ENCODE data around the gene PSMB1.
"Not testable (repeated sequence)": the region's sequence is repeated elsewhere in the genome, so short reads cannot be mapped to it uniquely, and the experiment has no call there.

PSMB1 gene

DNA sequence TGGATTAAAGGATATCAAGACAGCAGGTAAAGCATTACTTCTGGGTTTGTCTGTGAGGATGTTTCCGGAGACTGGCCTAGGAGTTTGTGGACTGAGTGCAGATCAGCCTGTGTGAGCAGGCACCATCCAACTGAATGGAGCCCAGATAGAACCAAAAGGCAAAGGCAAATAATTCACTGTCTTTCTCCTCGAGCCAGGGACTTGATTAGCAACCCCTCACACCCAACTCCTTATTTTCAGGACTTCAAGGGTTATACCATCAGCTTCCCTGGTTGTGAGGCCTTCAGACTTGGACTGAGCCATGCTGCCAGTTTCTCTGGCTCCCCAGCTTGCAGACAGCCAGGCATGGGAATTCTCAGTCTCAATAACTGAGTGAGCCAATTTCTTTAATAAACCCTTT, 19.3 kb downstream of the PSMB1 start:
- no peak for DNase-seq

DNA sequence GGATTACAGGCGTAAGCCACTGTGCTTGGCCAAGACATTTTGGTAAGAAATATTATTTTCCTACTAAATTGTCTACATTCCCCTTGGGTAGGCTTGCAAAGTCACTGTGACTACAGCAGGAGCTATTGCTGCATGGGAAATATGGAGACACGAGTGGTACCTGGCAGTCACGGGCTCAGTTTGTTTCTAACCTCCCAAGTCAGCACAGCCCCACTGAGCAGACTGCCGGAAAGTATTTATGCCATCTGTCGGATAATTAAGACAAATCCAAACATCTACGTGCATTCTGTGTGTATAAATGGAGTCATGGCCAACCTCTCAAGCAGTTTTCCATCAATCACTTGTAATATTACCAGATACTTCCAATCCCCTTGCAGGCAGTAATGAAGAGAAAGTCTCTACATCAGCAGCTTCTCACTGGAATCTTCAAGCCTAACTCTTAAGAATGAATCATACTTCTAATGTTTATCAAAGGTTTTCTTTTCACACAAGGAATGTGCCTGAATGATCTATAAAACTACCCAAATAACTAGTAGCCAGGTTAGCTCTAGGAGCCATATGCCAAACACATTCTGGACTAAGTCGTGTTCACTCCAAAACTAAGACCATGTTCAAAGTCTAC, 20.1 kb downstream of the PSMB1 start:
- no peak for DNase-seq

DNA sequence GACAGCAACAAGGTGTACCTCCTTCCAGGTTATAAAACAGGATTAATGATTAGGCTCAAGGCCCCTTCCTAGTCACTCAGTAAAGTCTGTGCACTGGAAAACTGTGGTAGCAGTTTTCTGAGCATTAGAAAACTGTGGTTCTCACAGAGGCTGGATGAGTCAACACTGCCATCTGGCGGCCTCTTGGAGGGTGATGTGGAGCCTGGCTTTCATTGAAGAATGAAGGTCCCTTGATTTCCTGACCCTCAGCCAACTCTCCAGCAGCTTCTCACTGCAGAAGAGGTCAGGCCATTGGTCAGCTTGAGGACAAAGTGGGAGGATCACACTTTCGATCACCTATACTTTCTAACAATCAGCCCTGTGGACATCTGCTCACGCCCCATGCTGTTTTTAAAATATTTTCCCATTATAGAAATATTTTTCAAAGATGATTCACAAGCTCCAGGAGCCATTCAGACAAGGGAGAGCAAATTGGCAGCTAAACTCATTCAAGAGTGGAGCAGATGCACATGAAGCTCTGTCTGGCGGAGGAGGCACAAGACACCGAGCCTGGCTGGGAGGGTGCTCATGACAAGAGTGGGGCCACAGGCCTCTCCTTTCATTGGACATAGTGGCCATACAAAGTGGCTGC, 23.2 kb downstream of the PSMB1 start:
- peak; percentile 56 for DNase-seq

DNA sequence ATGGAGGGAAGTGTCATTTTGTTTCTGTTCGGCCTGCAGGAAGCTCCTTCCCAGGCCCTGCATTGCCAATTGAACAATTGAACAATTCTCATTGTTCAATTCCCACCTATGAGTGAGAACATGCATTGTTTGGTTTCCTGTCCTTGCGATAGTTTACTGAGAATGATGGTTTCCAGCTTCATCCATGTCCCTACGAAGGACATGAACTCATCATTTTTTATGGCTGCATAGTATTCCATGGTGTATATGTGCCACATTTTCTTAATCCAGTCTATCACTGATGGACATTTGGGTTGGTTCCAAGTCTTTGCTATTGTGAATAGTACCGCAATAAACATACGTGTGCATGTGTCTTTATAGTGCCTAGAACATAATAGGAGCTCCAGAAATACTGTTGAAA, 25.1 kb downstream of the PSMB1 start:
- not testable (repeated sequence) for DNase-seq

DNA sequence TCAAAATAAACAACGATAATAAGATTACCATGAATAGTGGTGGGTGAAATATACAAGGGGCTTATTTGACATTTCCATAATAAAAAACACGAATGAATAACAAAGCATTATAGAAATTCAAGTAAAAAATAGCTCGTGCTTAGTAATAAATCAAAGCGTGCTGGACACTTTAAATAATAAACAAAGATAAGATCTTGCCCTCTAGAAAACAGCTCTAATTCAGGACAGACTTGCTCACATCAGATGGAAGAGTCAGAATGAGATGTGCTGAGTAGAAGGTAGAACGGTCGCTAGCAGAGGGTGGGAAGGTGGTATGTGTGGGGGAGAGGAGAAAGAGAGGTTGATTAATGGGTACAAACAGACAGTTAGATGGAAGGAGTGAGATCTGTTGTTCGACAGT, 27.3 kb downstream of the PSMB1 start:
- no peak for DNase-seq

DNA sequence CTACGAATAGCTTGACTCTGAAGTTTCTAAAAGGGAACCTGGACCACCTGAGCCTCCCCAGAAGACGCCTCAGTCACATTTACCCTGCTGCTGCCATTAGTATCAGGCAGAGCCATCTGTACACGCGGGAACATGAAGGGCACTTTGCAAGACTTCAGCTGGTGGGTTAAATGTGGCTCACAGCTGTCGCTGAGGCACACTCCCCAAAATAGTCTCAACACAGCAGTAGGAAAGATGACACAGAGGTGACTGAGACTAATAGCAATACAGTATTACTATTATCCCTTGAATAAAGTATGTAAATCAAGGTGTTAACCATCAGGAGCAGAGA, 29.0 kb downstream of the PSMB1 start:
- DNase-seq: no peak

DNA sequence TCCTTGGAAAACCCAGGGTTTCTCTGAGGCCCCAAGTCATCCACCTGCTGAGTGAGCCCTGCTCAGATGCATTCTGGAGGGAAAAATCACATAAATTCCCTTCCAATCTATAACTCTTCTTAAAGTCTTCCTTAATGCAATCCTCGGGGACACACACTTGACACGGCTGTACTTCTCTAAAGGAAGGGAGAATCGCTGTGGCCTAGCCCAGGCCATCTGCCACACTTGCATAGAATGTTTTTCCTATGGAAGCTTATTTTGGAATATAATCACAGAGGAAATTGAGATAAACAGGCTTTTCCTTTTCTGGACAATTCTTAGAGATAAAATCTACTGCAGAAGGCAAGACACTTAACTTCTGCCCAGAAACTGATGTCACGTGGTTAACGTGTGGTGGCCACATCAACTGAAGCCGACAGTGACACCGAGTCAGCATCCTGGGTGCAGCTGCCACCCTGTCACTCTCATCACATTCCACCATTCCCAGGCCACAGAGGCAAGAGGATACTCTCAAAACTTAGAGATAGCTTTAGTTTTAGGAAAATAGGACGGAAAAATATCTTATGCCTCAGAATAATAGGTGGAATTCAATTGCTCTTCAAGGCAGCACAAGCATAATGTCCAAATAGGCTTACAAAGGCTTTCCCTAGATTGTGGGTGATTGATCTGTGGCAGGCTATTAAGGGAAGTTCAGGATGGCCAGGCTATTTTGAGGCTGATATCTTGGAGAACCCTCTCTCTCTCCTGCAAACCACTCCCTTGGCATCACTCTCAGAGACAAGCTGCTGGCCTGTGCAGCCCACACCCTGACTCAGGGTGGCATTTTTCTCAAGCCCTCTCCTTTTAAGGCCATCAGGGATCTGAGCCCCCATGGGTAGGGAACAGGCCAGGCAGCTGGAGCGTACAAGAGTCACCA, 29.6 kb downstream of the PSMB1 start:
- no peak for DNase-seq

DNA sequence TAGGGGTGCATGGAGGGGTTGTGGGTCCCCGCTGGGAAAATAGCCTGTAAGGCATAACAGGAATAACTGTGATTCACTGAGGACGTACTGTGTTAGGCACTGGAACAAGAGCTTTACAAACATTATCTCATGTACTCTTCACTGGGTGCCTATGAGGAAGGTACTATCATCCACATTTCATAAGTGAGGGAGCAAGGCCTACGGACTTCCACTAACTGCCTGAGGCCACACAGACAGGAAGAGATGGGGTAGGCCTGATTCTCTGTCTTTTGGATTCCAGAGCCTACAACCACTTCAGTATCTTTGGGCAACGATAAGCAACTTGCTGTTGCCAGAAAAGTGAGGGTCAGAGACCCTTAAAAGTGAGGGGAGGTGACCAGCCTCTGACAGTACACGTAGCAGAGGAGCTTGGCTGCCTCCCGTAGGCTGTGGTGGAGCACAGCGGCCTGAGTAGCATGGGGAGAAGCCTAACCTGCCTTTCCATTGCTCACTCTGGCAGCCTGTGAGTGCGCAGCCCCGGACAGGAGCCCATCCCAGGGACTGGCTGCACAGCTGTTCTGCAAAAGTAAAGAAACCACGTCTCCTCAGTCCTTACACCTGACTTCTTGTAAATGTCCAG, 30.4 kb downstream of the PSMB1 start:
- no peak for DNase-seq

DNA sequence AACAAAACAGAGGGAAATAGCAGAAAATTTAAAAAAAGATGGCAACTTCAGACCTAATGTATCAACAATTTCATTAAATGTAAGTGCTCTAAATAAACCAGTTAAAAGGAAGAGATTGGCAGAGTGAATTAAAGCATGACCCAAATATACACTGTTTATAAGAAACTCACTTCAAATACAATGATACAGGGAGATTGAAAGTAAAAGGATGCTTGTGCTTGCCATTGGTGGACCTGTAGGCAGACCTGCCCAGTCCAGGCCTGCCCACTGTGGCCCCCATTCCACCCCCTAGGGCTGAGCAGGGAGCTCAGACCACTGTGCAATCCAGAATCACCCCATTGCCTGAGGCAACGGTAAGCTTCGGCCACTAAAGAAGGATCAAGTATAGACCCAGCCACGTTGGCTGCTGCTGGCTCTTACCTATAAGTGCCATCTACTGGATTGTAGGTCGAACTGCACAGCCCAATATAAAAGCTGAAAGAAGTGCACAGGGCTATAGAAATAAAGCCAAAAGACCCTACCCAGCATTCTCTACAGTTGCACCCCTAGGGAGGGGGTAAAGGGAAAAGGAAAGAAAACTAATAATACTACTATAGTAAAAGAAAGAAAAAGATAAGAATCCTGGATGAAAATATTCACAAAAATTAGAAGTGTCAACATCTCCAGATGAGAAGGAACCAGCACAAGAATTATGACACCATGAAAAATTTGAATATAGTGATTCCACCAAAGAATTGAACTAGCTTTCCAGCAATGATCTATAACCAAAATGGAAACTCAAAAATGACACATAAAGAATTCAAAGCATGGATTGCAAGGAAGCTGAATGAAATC, 36.1 kb downstream of the PSMB1 start:
- DNase-seq: peak; percentile 71

DNA sequence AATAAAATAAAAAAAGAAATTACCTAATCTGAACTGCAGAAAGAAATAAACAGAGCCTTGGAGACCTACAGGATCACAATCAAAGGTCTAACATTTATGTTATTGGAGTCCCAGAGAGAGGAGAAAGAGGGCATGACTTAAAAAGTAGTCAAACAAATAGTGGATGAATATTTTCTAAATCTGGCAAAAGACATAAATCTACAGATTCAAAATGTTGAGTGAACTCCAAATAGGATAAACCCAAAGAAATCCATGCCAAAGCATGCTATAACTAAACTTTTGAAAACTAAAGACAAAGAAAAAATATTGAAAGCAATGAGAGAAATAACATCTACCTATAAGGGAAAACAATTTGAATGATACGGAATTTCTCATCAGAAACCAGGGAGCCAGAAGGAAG, 38.2 kb downstream of the PSMB1 start:
- DNase-seq: no peak

DNA sequence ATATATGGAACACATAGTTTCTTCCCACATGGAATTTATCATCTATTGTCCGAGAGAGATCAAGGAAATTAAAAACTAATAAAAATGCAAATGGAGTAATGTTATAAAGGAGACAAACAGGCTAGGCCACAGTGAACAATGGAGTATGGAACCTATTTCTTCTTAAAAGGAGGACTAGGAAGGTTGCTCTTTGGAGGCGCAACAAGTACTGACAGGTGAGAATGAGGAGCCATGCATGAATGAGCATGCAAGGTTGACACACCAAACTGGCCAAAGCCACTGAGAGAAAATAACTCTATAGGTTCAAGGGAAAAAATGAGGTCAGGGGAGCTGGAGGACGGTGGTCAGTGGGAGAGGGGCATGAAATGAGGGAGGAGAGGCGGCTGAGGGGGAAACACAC, 40.9 kb downstream of the PSMB1 start:
- peak; percentile 73 for DNase-seq

DNA sequence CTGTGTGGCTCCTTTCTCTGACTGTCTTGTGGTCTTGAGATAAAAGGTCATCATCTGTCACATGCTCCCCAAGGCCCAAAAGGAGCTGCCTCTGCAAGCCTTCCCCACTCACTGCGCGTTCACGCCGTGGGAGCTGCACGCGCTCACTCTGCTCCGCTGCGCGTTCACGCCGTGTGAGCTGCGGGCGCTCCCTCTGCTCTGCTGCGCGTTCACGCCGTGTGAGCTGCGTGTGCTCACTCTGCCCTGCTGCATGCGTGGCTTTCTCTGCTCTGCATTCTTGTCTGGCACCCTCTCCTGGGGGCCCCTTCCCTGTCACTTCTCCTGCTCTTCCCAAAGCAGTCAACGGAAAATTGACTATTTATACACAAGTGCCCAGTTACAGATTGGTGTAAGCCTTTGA, 42.5 kb downstream of the PSMB1 start:
- no peak for DNase-seq

DNA sequence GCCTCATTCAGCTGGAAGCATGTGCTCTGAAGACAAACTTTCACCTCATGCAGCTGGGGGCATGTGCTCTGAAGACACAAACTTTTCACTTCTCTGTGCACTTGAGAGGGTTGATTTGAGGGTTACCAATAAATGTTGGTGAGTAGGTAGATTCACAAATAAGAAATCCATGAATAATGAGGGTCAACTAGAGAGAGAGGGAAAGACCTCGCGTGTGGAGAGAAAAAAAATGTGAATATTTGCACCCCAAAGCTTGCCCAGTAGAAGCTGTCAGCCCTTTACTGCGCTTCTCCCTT, 43.4 kb downstream of the PSMB1 start:
- no peak for DNase-seq

DNA sequence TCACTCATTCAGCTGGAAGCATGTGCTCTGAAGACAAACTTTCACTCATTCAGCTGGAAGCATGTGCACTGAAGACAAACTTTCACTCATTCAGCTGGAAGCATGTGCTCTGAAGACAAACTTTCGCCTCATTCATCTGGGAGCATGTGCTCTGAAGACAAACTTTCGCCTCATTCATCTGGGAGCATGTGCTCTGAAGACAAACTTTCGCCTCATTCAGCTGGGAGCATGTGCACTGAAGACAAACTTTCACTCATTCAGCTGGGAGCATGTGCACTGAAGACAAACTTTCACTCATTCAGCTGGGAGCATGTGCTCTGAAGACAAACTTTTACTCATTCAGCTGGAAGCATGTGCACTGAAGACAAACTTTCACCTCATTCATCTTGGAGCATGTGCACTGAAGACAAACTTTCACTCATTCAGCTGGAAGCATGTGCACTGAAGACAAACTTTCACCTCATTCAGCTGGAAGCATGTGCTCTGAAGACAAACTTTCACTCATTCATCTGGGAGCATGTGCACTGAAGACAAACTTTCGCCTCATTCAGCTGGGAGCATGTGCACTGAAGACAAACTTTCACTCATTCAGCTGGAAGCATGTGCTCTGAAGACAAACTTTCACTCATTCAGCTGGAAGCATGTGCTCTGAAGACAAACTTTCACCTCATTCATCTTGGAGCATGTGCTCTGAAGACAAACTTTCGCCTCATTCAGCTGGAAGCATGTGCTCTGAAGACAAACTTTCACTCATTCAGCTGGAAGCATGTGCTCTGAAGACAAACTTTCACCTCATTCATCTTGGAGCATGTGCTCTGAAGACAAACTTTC, 44.0 kb downstream of the PSMB1 start:
- DNase-seq: not testable (repeated sequence)

DNA sequence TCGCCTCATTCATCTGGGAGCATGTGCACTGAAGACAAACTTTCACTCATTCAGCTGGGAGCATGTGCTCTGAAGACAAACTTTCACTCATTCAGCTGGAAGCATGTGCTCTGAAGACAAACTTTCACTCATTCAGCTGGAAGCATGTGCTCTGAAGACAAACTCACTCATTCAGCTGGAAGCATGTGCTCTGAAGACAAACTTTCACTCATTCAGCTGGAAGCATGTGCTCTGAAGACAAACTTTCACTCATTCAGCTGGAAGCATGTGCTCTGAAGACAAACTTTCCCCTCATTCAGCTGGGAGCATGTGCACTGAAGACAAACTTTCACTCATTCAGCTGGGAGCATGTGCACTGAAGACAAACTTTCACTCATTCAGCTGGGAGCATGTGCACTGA, 44.8 kb downstream of the PSMB1 start:
- DNase-seq: not testable (repeated sequence)

DNA sequence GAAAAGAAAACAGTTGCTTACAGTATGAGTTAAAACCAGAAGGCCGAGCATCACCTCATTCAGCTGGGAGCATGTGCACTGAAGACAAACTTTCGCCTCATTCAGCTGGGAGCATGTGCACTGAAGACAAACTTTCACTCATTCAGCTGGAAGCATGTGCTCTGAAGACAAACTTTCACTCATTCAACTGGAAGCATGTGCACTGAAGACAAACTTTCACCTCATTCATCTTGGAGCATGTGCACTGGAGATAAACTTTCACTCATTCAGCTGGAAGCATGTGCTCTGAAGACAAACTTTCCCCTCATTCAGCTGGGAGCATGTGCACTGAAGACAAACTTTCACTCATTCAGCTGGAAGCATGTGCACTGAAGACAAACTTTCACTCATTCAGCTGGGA, 45.4 kb downstream of the PSMB1 start:
- DNase-seq: not testable (repeated sequence)

DNA sequence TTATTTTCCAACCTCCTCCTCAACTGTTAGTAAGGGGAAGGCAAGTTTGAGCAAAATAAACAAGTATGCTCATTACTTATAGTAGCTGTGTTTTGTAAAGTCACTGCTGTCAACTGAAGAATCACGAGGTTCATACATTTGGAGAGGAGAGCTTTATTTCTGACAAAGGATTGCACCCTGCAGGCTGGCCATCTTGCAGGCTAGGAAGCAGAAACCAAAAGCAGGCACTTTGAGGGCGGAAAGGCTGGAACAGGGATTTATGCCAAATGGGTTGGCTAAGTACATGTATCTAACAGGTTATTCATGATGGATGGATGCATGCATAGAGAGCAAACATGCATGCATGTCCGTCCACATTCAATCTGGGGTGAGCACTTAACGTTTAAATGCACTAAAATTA, 46.7 kb downstream of the PSMB1 start:
- DNase-seq: no peak

DNA sequence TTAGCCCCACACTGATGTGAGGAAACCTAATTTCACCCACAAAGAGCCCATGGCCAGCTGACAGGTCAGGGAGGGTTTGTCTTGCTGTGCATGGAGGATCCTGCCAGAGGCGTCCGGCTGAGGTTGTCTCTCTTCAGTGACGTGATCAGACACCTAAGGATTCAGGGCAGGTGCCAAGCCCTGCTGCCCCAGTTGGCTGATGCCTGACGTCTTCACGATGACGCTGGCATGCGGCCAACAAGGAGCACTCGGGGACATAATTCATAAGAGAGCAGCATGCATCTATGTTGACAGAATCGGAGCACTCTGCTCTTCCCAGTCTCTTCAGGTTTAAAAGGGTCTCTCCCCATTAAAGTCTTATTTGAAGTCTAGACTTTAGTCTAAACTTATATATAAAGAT, 47.8 kb downstream of the PSMB1 start:
- DNase-seq: peak; percentile 72

DNA sequence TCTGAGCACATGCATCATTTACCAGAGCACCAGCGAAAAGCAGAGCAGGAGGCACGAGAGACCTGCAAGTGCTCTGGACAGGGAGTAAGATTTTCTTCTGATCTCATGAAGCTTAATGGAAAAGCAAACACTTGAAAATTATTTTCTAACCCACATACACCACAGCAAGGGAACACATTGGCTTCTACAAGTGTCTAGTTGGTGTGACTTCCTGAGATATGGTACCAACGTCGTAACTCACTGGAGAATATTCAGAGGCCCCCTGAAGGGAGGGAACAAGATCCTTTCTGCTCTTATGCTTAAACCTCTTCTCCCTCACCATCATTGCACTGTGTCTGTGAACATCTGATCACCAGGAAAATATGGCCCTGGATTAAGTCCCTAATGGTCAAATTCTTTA, 48.6 kb downstream of the PSMB1 start:
- peak; percentile 91 for DNase-seq

DNA sequence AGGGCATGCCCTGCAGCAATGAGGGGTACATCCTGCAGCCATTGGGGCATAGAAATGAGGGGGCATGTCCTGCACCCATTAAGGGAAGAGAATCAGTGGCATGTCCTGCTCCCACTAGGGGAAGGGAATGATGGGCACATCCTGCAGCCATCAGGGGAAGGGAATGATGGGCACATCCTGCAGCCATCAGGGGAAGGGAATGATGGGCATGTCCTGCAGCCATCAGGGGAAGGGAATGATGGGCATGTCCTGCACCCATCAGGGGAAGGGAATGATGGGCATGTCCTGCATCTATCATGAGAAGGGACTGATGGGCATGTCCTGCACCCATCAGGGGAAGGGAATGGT, 49.7 kb downstream of the PSMB1 start:
- DNase-seq: no peak

DNA sequence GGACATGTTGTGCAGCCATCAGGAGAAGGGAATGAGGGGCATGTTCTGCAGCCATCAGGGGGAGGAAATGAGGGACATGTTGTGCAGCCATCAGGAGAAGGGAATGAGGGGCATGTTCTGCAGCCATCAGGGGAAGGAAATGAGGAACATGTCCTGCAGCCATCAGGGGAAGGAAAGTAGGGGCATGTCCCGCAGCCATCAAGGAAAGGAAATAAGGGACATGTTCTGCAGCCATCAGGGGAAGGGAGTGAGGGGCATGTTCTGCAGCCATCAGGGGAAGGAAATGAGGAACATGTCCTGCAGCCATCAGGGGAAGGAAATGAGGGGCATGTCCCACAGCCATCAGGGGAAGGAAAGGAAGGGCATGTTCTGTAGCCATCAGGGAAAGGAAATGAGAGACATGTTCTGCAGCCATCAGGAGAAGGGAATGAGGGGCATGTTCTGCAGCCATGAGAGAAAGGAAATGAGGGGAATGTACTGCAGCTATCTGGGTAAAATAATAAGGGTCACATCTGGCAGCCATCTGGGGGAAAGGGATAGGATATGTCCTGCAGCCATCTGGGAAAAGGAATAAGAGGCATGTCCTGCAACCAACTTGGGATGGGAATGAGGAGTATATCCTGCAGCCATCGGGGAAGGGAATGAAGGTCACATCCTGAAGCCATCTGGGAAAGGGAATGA, 50.2 kb downstream of the PSMB1 start:
- DNase-seq: not testable (repeated sequence)

DNA sequence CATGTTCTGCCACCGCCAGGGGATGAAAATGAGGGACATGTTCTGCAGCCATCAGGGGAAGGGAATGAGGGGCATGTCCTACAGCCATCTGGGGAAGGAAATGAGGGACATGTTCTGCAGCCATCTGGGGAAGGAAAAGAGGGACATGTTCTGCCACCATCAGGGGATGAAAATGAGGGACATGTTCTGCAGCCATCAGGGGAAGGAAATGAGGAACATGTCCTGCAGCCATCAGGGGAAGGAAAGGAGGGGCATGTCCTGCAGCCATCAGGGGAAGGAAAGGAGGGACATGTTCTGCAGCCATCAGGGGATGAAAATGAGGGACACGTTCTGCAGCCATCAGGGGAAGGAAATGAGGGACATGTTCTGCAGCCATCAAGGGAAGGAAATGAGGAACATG, 50.8 kb downstream of the PSMB1 start:
- not testable (repeated sequence) for DNase-seq

All from NCI-H510A treated with DMSO at 0.1 percent for 48 hours (cell line).